Endothelial cell of umbilical vein (primary cell): ENCODE measurements around the gene EXOC1L.

ENCODE experiments used
- CTCF ChIP-seq, 2 donors: IDR thresholded peaks; 1 replicate in 1 of 2; 2 replicates in 1 of 2; pipeline ENCODE4 v1.5.1; 2011; ENCODE audit warnings: low read length in 2 of 2, mild to moderate bottlenecking in 2 of 2, moderate library complexity in 2 of 2, control low read depth in 1 of 2, inconsistent platforms in 1 of 2, low read depth in 1 of 2; ENCODE audit not compliant: insufficient read depth in 1 of 2; ENCODE audit errors: extremely low read depth in 1 of 2
- EZH2 ChIP-seq: IDR thresholded peaks from 2 replicates; pipeline ENCODE4 v1.6.1; 2012; ENCODE audit warnings: borderline replicate concordance, low read depth, mild to moderate bottlenecking, moderate library complexity, low read length, inconsistent platforms; ENCODE audit not compliant: severe bottlenecking
- FOS ChIP-seq: IDR thresholded peaks from 2 replicates; pipeline ENCODE4 v1.6.1; 2011; ENCODE audit warnings: mild to moderate bottlenecking, low read length, moderate library complexity, borderline replicate concordance; ENCODE audit not compliant: insufficient read depth
- GATA2 ChIP-seq: IDR thresholded peaks from 2 replicates; pipeline ENCODE4 v1.7.0; 2011; ENCODE audit warnings: low read depth, mild to moderate bottlenecking, moderate library complexity, mixed read lengths, low read length; ENCODE audit not compliant: insufficient read length, insufficient read depth
- MAX ChIP-seq: IDR thresholded peaks from 2 replicates; pipeline ENCODE4 v1.6.1; 2011; ENCODE audit not compliant: insufficient read depth, insufficient read length
- MYC ChIP-seq: IDR thresholded peaks from one replicate; pipeline ENCODE4 v1.6.1; 2011; ENCODE audit warnings: mild to moderate bottlenecking, low read depth, low read length
- POLR2A ChIP-seq: IDR thresholded peaks from 2 replicates; pipeline ENCODE4 v1.6.1; 2012; ENCODE audit warnings: low read depth, mild to moderate bottlenecking, control low read depth, low read length
- POLR2AphosphoS5 ChIP-seq: IDR thresholded peaks from 2 replicates; pipeline ENCODE4 v1.6.1; 2012; ENCODE audit warnings: low read depth, mild to moderate bottlenecking, control low read depth, low read length, moderate library complexity; ENCODE audit not compliant: insufficient read depth

- TF ChIP-seq POLR2A (no peak), CTCF (IDR thresholded peaks at IDR 0.05; ENCODE audit: extremely low read depth in 1 of 2, insufficient read depth in 1 of 2, low read depth in 1 of 2, low read length in 2 of 2) (no peak), POLR2AphosphoS5 (no peak), EZH2 (no peak), MAX (no peak), FOS (no peak), MYC (no peak), GATA2 (no peak)
These were observed 19.4 kb downstream of the EXOC1L start for GRCh38 chr4:55838952-55839351.
